NCI-H345 treated with DMSO at 0.1 percent for 48 hours (cell line): Measurements from ENCODE around the gene PDIK1L.

Experiments used
- DNase-seq: peaks from one replicate; lab custom pipeline; 2025; ENCODE audit not compliant: unreplicated experiment; lab: John Stamatoyannopoulos, UW

Gene PDIK1L

DNA sequence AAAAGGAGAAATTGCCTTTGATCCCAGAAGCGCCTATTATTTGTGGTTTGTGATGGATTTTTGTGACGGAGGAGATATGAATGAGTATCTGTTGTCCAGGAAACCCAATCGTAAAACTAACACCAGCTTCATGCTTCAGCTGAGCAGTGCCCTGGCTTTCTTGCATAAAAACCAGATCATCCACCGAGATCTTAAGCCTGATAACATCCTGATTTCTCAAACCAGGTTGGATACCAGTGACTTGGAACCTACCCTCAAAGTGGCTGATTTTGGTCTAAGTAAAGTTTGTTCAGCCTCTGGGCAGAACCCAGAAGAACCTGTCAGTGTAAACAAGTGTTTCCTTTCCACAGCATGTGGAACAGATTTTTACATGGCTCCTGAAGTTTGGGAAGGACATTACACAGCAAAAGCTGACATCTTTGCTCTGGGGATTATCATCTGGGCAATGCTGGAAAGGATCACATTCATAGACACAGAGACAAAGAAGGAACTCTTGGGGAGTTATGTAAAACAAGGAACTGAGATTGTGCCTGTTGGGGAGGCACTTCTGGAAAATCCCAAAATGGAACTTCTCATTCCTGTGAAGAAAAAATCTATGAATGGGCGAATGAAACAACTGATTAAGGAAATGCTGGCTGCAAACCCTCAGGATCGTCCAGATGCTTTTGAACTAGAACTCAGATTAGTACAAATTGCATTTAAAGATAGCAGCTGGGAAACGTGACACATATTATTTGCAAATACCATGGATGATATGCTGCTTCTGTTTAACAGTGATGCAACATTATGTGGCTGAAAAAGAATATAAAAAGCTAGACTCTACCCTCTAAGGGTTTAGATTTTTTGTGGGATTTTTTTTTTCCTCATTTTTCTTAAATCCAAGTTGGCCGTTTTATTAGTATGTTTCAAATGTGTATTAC lies 10.5 kb downstream of the PDIK1L start:
- DNase-seq = no peak

DNA sequence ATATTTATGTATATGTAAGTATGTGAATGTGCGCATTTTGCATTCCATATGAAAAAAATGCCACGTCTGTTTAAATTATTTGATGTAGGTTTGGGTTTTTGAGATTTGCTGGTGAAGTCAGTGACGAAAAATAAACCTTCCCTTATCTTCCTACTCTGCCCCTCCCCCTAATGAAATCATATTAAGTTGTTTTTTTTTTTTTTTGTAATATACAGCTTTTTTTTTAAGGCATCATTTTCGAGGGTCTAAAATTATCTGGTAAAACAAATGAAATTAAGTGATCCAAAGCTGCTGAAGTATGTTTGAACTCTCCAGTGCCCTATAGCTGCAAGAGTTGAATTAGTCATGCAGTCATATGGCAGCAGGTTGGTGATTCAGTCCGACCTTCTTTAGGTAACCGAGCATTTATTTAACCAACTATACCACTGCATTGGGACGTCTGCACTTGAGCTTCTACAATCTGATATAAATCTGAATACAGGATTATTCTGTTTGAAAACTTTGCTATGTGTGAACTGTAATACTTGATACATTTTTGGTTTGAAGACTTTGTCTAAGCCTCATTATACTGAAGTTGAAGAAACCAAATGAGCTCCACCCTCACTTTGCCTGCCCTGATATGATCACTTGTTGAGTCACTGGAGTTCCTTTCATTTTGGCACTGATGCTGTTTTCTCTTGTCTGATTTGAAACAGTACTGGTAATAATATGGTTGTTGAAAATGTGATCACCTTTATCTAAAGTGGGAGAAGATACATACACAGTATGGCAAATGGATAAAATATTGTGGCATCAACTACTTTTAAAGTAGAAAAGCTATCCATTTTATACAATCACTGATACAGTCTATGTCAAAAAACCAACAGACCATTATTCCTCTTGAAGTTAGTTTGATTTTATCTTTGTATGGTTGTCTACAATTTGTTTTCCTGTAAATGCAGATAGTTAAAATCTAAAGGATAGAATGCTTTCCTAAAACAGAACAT lies 11.7 kb downstream of the PDIK1L start:
- DNase-seq = no peak

DNA sequence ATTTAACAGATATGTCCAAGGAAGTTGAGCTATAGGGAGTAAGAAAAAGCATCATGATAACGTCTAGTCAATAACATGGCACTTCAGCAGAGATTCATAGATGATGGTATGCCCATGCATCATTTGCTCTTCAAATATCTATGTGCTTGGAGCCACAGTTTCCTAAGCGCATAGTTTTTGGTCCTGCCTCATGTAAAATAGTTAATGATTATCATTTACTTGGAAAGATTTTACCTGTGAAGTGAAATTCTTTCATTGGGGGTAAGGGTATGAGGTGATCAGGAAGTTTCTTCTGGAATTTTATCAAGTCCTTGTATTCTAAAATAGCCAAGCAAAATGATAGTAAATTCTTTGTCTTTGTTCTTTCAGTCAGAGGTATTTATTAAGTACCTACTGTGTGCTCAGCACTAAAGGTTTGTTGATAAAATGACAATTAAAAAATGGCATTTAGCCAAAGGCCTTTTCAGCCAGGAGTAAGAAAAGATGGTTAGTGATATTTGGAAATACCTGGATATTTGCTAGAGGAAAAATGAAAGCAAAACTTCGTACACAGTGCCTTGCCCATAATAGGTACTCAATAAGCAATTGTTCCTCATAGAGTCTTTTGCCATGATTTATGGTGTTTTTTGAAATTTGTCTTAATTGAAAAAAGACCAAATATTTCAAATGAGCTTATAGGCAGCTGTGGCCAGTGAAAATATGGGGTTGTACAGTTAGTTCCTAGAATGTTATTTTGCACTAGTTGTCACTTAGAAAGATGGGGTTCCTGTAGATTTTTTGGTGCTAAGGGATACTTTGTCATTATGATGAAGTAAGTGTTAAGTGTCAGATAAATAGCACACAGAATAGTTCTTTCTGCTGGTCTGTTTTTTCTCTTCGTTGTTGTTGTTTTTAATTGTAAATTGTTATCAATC lies 13.1 kb downstream of the PDIK1L start:
- DNase-seq = no peak

DNA sequence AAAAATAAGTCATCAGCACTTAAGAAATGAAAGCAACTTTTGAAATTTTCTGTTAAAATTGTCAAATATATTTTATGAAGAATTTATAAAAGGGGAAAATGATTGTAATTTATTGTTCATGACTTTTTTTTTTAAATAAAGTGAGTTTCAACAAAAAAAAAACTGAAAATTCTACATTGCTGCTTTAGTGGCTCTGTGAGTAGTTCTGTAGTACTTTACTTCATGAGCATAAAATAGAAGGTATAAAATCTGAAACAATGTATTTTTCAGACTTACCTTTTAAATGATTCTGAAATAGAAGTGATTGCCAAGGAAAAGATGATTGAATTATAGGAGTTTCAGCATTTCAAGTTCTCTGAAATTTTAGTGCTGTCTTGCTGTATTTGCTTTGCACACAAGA lies 13.8 kb downstream of the PDIK1L start:
- DNase-seq = no peak

DNA sequence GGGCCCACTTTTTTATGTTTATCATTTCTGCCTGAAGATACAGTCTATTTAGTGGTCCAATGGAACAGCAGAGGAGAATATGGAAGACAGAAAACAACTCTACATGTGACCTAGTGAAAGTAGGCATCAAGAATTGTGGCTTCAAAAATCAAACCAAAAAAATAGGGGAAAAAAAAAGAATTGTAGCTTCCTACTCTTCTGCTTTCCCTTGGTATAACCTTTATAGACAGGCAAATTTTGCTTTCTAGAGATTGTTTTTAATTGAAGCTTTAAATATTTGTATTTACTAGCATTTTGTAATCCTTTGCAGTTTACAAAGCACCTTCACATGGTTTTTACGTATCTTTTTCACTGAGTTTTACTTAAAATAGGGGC lies 14.3 kb downstream of the PDIK1L start:
- DNase-seq = no peak

DNA sequence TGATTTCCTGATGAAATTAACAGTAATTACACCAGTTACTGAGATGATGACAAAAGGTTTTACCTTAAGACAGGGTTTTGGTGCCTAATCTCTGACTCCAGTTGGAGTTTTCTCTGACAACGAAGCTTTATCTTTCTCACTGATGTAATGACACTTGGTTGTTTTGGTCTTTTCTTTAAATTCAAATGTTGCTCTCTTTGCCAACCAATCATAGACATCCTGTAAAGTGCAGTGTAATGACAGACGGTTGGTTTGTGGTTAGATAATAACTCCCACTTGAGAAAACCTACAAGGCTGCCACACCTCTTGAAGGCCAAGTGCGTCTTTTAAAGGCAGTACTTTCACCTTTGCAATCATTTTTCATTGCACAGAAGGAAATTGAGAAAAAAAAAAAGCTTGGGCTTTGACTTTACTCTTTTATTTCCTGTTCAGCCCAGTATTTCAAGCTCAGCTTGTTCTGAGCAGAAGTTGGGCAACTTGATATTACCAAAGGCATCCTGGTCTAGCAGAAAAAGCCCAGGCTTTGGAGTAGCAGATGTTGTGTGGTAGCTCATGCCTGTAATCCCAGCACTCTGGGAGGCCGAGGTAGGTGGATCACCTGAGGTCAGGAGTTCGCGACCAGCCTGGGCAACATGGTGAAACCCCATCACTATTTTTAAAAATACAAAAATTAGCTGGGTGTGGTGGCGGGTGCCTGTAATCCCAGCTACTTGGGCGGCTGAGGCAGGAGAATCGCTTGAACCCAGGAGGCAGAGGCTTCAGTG lies 14.9 kb downstream of the PDIK1L start:
- no peak for DNase-seq

DNA sequence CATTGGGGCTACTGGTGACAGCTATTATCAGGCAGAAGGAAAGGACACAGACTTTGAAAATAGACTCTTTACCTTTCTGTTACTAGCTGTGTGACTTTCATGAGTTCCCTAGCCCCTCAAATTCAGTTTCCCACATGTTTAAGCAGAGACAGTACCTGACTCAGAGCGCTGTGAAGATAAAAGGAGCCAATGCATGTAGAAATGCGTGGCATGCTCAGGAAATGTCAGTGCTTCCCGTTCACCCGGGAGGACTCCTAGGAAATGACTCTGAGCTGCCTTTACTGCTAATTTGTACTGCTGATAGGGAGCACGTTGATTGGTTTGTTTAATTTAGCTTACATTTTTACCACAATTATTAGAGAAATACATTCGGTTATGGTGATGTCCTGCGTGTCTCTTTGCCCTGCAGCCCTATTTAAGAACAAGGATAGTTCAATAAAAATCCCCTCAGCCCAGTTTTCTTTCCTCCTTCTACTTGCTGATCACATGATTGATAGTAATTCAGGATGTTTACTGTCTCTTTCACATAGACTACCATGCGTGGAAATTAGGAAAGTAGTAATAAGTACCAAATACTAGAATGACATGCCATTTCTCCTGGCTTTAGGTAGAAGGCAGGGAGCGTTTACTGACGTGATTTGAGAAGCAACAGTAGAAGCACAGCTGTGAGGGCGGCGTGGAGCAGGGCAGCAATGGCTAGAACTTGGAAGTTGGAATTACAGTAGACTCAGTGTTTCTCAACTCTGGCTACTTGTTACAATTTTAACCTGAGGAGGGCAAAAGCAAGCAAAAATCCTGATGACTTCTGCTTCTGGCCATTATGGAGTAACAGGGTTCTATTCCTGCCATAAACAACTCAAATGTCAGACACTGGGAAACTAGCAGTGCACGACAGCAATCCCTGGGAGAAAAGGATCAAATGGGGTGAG lies 15.9 kb downstream of the PDIK1L start:
- no peak for DNase-seq

DNA sequence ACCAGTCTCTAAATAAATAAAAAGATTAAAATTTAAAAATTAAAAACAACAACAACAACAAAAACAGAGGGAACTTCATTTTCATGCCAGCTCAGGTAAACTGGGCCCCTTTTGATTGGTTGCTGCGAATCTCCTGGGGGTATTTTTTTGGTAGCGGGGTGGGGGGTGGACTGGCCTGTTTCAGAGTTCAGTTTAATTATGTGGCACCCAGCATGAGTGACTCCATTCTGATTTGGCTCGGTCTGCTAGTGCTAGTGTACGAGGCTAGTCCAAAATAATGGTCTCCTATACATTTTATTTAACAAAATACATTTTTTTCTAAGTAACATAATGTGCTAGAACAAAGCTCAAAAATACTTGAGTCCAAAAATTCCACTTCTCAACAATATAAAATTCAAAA lies 18.2 kb downstream of the PDIK1L start:
- DNase-seq = no peak

DNA sequence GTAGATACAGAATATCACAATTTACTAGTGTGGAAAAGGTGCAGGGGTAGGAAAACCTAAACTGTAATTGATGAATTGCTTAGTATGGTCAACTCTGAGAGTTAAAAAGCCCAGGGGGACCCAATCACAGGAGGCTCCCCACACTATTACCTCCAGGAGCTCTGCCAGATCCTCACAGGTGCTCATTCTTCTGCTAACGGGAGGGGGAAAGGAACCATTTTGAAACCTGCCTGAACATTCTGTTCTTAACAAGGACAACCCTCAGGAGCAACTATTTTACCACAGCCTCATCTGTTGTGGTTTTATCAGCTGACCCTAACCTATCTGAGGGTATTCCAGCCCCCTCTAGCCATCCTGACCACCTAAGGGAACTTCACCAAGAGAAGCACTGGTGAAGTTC lies 19.1 kb downstream of the PDIK1L start:
- DNase-seq = no peak

DNA sequence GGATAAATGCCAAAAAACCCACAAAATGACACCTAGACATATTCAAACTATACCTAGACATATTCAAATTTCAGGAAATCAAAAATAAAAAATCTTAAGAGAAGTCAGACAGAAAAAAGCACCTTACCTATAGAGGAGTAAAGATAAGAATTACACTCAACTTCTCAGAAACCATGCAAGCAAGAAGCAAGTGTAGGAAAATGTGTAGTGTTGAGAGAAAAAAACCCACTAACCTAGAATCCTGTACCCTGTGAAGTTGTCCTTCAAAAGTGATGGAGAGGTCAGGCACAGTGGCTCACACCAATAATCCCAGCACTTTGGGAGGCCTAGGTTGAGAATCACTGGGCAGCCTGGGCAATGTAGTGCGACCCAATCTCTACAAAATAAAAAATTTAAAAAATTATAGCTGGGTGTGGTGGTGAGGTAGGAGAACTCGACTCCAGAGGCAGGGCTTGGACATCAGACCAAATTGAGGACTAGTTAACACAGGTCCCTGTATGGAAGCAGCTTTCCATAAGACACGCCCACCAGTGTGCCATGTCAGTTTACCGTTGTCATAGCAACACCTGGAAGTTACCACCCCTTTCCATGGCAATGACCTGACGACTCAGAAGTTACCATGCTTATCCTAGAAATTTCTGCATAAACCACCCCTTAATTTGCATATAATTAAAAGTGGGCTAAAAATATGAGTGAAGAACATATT lies 20.7 kb downstream of the PDIK1L start:
- no peak for DNase-seq

DNA sequence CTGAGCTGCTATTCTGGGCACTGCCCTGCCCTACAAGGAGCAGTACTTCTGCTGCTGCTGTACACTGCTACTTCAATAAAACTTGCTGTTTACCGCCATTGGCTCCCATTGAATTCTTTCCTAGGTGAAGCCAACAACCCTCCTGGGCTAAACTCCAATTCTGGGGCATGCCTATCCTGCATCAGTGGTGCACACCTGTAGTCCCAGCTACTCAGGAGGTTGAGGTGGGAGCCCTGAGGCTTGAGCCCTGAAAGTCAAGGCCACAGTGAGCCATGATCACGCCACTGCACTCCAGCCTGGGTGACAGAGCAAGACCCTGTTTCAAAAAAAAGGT lies 21.2 kb downstream of the PDIK1L start:
- DNase-seq = no peak

DNA sequence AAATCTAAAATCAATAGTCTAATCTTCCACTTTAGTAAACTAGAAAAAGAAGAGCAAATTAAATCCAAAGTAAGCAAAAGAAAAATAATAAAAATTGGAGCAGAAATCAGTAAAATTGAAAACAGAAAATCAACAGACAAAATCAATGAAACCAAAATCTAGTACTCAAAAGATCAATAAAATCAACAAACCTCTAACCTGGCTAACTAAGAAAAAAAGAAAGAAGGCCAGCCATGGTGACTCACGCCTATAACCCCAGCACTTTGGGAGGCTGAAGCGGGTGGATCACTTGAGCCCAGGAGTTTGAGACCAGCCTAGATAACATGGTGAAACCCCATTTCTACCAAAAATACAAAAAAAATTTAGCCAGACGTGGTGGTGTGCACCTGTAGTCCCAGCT lies 22.8 kb downstream of the PDIK1L start:
- DNase-seq = no peak

DNA sequence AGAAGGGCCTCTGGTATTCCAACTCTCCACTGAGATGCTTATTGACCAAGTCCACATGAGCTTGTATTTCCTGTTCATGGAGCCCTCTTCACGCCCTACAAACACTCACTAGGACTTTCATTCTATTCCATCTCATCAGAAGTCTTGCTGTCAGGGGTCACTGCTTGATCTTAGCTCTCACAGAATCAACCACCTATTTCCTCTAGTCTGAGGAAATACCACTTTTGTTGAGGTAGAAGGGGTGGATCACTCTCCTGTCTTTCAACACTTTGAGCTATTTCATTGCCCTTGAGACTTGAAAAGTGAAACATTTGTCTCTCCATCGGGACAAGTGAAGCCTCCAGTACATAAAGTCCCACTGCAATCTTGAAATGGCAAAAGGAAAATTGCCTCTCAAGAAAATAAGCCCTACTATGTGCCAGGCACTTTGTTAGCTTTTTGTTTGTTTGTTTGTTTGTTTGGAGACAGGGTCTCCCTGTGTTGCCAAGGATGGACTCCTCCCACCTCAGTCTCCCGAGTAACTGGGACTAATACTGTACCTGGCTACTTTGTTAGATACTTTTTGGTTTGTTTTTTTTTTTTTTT lies 27.4 kb downstream of the PDIK1L start:
- no peak for DNase-seq

DNA sequence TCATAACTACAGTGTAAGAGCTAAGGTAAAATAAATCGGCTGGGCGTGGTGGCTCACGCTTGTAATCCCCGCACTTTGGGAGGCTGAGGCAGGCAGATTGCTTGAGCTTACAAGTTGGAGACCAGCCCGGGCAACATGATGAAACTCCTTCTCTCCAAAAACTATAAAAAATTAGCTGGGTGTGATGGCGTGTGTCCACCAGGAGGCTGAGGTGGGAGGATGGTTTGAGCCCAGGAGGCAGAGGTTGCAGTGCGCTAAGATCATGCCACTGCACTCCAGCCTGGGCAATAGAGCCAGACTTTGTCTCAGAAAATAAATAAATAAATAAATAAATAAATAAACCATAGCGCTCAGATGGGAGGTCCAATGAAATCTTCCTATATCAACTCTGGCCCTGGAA lies 30.5 kb downstream of the PDIK1L start:
- no peak for DNase-seq

DNA sequence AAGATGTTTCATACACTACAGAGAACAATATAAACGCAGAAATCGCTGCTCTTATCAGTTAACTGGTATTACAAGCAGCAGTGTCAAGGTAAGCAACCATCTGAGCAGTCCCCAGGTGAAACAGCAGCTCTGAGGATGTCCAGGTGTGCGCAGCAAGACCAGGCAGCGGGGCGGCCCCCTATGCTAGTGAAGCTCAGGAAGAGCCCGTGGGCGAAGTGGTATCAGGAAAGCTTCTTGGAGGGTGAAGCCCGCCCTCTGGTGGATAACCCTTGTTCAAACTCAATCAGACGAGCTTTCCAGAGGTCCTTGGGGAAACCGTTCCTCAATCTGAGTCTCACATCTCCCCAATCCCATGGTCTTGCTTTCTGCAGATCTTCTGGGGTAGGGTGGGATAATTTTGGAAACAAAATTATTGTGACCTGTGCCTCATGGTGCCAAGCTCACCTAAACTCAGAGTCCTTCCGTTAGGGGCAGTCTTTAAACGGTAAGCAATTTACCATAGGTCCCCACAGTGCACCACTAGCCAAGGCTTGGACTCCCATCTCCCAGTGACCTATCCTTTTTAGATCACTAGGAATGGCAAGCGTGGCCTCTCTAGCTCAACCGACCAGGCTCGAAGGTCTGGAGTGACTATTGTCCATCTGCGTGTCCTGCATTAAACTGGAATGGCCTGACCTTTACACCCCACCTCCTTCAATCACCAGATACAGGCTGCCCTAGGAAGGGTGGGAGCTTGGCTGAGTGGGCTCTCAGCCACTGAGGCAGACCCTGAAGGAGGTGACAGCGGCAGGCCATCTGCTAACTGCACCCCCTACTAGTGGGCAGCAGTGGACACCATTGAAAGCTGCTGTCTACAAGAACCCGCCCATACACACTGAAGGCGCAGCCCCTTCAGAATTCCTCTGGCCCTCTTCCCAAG lies 33.7 kb downstream of the PDIK1L start:
- DNase-seq = peak; percentile 80

DNA sequence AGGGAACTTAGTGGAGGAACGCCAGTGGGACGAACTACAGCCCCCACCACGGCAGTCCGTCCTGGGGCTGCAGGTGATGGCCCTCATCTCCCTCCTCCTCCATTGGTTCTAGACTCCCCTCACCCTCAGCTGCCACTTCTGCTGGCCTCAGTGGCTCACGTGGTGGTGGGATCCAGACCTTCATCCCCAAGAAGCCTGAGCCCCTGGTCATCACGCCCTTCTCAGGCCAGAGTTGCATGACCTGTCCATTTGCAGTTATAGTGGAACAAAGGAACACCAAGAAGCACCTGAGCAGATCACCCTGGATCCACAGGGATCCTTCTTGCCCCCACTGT lies 34.3 kb downstream of the PDIK1L start:
- DNase-seq = no peak

DNA sequence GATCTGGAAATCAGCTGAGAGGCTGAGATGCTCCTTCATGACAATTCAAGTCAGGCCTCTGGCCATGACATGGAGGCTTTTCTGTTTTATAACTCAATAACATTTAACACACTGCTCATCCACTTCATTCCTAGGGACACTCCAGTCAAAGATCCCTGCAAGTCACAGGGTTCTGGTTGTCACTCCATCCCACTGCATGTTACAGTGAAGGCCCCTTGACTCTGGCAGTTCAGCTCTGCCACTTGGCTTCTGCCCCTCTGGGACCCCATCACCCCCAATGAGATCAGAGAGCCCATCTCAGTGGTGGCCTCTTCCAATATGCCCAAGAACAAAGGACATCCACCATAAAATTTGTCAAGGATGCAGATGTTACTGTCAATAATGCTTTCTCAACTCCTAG lies 37.3 kb downstream of the PDIK1L start:
- DNase-seq = no peak
